Mesenteric fat pad (tissue), 1 donor: ENCODE results near the gene SPO11. TPM values are rescaled to one million over a fixed set of nuclear protein-coding genes. Genes with fewer than 3 reads are reported as not detected.
A peak's percentile ranks its signal among the peaks of the same experiment; 100 is the strongest.
"Not testable (repeated sequence)": the region's sequence is repeated elsewhere in the genome, so short reads cannot be mapped to it uniquely, and the experiment has no call there.

Source experiments
- DNase-seq: peaks from one replicate; pipeline ENCODE4 v3.0.0-alpha.2; 2020; ENCODE audit warnings: low spot score
- total RNA-seq: library from RNA; stranded (reverse); fragmentation: NEBNext Ultra II Directional; extraction: Animal tissue kit (Norgen Biotek cat#: 25700); gene quantifications from one replicate; pipeline ENCODE4 v1.2.1, GENCODE V29; 2021
- donor health status: DM: yes; HTN: yes; CAD: no.

SPO11 gene
- total RNA-seq, 1 donor from 2014 or later, result not detected

DNA sequence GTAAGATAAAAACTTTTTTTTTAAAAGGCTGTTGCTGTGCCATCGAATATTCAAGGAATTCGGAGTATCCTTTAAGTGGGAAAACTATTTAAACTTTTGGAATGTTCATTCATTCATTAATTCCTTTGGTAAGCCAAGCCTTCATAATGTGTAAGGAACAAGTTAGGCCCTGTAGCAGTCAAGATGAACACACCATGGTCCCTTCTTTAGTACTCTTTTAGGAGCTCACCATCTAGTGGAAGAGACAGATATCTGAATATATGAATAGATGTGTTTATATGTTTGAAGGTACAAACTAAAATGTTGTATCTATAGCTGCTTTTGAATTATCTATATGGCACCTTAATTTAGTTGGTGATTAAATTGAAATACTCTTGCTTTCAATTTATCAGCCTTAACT lies 5.8 kb downstream of the SPO11 start:
- DNase-seq, result no peak

DNA sequence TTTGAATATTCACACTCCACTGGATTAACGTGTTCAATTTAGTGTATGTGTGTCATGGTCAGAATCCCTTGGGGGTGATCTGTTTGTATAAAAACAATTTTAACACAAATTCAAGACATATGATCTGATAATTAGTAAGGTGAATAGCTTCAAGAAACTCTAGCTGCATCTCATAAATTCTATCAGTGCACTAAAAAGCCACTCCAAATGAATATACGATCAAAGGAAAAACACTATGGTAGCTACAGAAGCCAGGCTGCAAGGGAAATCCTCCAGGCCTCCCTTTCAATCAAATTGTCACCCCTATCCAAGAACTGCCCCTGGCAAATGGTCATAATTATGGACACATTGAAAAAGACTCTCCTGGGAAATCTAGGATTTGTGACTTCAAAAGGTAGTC lies 12.1 kb downstream of the SPO11 start:
- no peak for DNase-seq

DNA sequence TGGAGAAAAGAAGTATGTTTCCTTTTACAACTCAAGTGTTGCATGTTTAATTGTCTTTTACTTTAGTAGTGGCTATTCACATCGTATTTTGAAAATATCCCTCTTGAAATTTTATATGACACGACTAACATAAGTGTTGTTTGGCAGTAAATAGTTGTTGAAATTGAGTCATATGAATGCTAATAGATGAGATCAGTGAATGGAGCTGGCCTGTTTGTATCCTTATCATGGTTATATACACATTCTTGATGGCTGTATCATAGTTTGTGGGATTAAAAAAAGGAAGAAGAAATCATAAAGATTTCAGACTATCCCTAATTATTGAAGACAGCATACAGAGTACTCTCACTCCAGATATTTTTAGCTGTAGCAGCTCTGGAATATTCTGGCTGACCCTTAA lies 13.2 kb downstream of the SPO11 start:
- no peak for DNase-seq

DNA sequence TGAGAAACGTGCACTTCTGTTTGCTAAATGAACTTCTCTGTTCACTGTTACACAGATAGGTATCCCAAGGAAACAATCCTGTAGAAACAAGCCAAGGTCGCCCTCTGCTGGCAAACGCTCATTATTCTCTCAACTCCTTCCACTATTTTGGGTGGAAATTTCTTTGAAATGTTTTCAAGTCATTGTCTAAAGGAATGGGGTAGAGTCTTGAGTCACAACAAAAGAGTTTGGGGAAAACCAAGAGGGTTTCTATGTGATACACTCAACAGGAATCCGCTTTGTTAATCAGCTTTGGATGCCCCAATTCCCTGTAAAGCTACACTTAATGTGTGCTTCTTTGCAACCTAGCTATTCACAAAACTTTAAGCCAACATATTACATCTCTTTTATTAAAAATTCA lies 16.9 kb downstream of the SPO11 start:
- no peak for DNase-seq

DNA sequence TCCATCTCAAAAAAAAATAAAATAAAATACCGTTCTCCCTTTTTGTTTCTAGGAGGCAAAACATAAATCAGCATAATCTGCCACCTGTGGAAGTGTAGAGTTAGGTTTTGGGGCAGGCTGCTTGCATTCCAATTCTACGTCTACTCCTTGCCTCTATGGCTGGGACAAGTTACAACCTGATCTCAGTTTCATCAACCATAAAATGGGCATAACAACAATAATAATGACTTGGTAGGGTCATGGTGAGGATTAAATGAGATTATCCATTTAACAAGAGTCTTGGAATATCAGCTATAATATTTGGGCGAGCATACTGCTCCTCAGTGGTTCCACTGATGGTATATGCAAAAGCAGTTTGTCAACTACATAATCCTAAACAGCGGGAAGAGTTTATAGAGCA lies 17.8 kb downstream of the SPO11 start:
- no peak for DNase-seq

DNA sequence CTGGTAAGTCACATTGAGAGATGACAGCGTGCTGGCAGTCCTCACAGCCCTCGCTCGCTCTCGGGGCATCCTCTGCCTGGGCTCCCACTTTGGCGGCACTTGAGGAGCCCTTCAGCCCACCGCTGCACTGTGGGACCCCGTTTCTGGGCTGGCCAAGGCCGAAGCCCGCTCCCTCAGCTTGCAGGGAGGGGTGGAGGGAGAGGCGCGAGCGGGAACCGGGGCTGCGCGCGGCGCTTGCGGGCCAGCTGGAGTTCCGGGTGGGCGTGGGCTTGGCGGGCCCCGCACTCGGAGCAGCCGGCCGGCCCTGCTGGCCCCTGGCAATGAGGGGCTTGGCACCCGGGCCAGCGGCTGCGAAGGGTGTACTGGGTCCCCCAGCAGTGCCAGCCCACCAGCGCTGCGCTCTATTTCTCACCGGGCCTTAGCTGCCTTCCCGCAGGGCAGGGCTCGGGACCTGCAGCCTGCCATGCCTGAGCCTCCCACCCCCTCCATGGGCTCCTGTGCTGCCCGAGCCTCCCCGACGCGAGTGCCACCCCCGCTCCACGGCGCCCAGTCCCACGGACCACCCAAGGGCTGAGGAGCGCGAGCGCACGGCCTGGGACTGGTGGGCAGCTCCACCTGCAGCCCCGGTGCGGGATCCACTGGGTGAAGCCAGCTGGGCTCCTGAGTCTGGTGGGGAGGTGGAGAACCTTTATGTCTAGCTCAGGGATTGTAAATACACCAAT lies 18.8 kb downstream of the SPO11 start:
- DNase-seq, result not testable (repeated sequence)

DNA sequence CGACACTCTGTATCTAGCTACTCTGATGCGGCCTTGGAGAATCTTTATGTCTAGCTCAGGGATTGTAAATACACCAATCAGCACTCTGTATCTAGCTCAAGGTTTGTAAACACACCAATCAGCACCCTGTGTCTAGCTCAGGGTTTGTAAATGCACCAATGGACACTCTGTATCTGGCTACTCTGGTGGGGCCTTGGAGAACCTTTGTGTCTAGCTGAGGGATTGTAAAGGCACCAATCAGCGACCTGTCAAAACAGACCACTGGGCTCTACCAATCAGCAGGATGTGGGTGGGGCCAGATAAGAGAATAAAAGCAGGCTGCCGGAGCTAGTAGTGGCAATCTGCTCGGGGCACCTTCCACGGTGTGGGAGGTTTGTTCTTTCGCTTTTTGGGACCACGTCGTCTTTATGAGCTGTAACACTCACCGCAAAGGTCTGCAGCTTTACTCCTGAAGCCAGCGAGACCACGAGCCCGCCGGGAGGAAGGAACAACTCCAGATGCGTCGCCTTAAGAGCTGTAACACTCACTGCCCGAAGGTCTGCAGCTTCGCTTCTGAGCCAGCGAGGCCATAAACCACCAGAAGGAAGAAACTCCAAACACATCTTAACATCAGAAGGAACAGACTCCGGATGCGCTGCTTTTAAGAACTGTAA lies 19.4 kb downstream of the SPO11 start:
- DNase-seq, result not testable (repeated sequence)

DNA sequence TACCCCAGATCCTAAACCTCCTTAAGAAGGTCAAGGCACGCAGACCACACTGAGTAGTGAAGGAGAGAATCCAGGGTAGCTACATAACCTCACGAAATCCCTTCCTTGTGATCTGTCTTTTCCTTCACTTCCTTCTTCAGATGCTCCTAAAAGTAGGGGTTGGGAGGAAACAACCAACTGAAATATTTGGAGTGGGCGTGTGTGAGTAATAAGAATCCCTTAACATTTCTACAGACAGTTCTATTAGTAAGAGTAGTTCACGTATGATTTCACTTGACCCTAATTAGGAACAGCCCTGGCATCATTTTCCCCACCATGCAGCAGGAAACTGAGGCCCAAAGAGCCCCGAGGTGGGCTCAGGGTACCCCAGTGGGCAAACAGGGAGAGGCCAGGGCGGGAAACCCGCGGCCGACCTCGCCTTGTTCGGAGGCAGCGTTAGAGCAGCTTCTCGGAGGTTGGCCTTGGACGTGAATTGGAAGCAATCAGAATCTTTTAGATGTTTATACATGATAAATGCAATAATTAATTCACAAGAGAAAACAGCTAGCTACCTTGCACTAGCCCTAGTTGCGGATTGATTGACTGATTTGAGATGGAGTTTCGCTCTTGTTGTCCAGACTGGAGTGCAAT lies 20.6 kb downstream of the SPO11 start:
- no peak for DNase-seq

DNA sequence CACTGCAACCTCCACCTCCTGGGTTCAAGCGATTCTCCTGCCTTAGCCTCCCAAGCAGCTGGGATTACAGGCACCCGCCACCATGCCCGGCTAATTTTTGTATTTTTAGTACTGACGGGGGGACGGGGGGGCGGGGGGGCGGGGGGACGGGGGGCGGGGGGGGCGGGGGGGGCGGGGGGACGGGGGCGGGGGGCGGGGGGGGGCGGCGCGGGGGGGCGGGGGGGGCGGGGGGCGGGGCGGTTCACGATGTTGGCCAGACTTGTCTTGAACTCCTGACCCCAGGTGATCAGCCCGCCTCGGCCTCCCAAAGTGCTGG lies 21.1 kb downstream of the SPO11 start:
- not testable (repeated sequence) for DNase-seq

DNA sequence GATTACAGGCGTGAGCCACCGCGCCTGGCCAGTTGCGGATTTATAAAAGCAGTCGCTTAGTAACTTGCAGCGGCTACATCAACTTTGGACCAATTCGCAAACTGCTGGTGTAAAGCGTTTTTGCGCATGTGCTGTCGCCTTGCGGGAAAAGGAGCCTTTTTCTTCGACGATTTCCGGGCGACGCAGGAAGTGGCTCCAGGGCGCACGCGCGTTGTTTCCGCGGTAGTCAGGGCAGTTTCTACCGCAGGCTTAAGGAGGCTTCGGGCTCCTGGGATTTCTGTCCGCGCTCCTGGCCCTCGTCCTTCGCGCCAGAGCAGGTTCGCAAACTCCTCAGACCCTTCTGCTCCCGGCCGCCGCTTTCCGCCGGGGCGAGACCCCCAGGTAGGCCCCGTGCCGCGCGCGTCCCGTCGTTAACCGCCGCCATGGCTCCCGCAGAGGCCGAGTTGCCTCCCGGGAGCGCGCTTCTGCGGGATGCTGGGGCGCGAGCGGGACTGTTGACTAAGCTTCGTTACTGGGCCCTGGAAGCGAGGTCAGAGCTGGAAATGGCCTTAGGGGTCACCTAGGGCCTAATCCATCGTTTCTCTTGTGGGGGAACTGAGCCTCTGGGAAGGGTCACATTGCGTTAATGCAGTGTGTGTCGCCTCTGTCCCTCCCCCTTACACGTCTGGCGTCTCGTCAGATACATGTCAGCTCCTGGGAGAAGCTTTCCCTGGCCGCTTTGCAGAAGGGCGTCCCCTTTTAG lies 21.6 kb downstream of the SPO11 start, which contains the start of gene RAE1:
RAE1 (plus strand) TSS at position 214 of the 742 bp plus-strand sequence. CDS start 2,784 bp downstream, outside the sequence.
- DNase-seq, result peak; percentile 96

DNA sequence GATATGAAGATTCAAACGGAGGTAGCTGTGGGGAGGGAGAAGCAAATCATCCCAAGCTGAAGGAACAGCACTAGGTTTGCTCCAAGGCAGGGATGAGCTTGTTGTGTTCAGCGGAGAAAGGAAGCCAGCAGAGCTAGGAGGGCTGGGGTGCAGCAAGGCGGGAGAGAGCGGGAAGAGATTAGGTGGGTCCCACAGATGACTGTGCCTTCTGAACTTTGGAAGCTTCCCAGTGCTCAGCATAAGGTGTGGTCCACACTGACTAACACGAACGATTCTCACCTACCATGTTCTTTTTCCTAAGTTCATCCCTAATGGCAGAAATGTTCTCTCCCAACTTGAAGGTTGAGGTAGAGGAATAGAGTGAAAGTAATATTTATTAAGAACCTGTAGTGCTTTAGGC lies 22.7 kb downstream of the SPO11 start:
- DNase-seq, result no peak

DNA sequence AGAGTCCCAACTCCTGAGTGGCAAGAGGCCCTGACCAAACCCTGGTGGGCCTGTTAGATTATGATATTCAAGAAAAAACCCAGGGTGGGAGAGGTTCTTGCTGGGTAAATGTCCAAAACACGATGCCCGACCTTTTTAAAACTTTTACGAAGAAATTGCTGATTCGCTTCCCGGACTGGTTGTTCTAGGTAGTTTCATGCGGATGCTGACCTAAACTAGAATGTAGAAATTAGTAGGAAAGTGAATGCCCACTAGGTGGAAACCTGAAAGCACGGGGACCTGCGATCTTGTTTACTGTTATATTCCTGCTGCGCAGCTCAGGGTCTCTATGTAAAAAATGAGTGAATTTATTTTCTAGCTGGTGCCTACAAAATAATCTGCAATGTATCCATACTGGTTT lies 23.7 kb downstream of the SPO11 start:
- DNase-seq, result no peak

DNA sequence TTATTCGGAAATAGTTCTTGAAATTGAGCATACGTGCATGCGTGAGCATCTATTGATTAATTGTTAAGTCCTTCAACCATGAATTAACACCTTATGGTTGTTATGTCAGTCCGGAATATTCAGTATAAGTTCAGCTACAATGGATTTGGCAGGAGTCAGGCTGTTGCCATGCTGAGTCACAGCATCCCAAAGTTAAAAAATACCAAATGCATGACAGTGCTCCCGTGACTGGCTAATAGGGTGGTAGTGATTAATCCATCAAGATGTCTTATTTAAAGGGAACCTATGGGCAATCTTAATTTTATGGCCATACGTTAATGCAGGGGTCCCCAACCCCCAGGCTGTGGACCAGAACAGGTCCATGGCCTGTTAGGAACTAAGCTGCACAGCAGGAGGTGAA lies 31.9 kb downstream of the SPO11 start:
- DNase-seq, result no peak

DNA sequence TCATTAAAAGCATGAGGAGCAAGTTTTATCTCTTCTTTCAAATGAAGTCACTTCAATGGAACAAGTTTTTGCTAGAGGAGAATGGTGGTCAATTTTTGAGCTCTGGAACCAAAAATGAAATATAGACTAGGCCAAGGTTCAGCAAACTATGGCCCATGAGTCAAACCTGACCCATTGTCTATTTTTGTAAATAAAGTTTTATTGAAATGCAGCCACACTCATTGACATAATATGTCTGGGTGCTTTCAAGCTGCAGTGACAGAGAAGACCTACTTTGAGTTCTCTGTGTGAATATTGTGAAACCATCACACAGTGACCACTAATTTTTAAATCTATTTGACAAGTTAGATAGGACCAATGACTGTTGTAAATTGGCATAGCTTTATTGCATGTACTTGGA lies 34.8 kb downstream of the SPO11 start:
- no peak for DNase-seq

DNA sequence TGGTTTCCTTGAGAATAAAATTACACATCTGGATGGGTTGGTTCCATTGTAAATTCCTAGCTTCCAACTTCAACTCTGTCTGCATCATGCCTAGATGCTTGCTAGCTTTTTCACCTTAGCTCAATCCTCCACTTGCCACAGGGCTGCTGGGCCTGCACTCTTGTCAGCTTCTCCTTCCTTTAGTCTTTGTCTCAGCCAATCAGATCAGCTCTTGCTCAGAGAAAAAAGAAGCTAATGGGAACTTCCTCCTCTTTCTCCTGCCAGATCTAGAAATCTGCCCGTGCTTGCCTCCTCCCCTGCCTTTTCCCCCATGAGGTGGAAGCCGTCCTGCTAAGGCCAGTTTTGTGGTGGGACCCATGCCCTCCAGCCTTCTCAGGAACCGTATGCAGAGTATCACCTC lies 40.0 kb downstream of the SPO11 start:
- DNase-seq, result no peak

DNA sequence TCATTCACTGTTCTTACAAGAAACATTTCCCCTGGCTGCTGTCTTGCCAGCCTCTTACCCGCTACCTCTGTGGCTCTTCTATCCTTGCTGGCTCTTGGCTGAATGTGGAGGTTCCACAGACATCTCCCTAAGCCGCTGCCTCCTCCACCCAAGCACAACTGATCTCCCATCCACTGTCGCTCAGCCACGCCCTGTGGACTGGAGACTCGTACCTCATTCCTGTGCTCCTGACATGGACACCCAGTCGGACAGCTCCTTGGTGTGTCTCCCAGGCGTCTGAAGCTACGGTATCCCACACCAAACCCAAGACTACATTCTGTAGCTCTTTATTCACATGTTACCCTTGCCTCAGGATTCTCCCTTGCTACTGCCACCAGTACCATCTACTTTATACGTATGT lies 40.7 kb downstream of the SPO11 start:
- DNase-seq, result no peak

DNA sequence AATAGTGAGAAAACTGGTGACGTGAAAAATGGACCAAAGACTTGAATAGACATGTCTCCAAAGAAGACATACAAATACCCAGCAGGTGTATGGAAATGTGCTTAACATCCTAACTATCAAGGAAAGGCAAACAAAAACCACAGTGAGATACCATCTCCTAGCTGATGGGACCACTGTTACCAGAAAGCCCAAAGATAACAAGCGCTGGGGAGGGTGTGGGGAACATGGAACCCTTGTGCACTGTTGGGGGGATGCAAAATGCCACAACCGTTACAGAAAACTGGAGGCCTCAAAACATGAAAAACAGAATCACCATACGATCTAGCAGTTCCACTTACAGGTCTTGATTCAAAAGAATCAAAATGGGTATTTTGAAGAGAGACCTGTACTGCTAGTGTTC lies 41.8 kb downstream of the SPO11 start:
- DNase-seq, result no peak

DNA sequence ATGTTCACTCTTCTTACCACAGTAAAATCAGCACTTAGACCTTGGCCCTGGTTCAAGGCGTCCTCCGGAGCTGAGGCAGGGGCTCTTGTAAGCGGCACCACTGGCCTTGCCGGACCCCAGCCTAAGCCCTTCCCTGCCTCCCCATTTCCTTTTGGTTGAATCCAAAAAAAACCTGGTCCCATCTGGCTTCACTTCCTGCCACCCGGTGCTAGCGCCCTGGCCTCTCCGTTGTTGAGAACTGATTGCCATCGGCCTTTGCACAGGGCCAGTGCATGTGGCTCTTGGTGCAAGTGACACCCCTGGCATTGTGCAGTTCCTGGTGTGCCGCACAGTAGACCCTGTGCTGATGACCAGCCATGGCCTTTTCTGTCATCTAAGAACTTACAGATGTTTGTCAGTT lies 42.6 kb downstream of the SPO11 start:
- no peak for DNase-seq

DNA sequence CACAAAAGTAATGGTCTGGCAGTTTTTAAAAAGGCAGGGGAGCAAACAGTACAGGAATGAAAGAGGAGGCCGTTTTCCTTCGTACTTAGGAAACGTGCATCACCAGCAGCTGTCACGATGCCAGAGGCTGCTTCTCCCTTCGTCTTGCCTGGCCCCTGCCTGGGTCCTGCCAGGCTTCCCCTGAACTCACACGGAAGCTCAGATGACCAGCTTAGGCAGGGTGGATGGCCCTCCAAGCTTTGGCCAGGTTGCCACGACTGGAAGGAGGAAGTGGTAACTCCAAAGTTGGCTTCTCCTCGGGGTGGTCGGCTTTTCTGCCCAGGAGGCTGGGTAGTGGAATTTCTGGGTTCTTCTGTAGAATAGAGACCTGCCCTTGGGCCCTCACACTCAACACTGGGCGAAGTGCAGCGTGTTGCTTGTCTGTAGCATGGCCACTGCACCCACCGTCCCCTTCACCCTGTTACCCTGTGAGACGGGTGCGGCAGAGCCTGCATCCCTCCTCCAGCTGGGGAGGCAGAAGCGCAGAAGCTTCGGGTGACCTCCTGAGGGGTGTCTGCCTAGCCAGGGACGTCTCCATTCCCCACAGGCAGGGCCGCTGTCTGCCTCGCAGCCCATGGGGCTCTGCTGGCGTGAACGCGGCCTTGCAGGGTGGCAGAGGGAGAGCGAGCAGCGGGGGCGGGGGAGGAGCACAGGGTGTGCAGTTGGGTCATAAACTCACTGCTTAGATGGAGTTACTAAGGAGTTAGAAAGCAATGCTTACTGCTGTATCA lies 43.2 kb downstream of the SPO11 start:
- no peak for DNase-seq

DNA sequence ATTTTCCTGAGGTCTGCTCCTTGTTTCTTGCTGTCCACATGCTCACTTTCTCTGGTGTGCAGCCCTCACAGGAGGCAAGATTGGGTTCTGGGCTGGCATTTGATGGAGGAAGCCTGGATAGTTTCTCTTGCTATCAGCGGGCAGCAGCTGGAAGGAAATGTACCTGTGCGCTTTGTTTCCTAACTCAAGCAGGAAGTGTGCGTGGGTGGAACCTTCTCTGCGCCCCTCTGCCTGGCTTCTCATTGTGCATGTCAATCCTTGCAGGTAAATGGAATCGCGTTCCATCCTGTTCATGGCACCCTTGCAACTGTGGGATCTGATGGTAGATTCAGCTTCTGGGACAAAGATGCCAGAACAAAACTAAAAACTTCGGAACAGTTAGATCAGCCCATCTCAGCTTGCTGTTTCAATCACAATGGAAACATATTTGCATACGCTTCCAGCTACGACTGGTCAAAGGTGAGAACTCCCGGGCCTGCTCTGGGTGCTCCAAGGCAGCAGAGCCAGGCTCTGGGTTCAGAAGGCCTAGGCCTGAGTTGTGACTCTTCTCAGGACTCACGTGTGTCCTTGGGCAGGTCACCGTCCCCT lies 44.8 kb downstream of the SPO11 start:
- DNase-seq, result no peak
